HFF-Myc (cell line): ENCODE data around the gene TCTN2.

Experiments
- DNase-seq: peaks from one replicate; pipeline ENCODE4 v3.0.0-alpha.2; 2011; ENCODE audit warnings: low read depth; ENCODE audit errors: extremely low read depth
- H3K4me3 ChIP-seq: replicated peaks from 2 replicates; pipeline ENCODE4 v1.5.1; 2011; ENCODE audit warnings: low read depth, mild to moderate bottlenecking, control low read depth, low read length
- CTCF ChIP-seq: IDR thresholded peaks from 2 replicates; pipeline ENCODE4 v1.5.1; 2012; ENCODE audit warnings: mild to moderate bottlenecking, low read depth, low read length, control low read depth; ENCODE audit errors: missing control alignments

The TCTN2 gene

DNA sequence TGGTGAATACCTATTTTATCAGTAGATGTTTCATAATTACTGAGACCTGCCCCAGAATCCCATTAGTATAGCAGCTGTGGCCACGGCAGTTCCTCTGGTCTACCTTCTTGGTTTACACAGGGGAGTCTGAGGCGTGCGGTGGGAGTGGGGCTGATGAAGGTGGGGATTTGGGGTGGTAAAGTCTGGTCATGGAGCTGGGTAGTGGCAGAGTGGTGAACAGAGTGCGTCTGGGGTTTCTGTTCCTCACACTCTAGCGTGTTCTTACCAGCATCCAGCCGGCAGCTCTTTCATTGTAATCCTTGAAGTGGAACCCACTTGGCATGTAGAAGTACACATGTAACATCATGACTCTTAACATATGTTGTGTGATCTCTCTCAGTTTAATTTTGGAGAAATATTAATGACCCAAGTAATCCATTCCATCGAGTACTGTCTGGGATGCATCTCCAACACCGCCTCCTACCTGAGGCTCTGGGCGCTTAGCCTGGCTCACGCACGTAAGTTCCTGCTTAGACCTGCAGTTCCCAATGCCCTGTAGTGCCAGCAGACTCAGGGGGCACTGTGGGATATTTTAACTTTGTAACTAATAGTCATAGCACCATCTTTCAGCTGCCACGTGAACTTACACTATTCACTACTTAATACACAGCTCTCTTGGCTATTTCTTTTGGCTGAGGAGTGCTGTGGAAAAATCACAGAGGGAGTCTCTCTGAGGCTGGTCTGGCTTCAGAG, 83.3 kb downstream of the TCTN2 start:
- no peak overlapping the region for H3K4me3 ChIP-seq
- no peak for TF ChIP-seq CTCF
- no peak for DNase-seq

DNA sequence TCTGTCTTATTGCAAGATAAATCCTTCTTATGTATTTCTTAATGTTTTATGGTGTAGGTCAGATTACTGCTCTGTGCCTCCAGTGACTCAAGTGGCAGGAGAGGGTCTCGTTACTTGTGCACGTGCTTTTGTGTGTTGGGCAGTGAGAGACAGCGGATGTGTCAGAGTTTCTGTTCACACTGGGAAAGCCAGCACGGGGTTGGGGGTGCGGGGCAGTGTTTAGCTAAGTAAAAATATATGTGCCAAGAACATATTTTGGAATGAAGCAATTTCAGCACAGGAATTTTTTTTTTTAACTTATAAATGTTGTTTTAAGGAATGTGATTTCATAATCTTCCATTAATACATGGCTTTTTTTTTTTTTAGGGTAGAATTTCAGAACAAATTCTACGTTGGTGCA, 86.6 kb downstream of the TCTN2 start:
- no peak for TF ChIP-seq CTCF
- H3K4me3 ChIP-seq = no peak overlapping the region
- no peak for DNase-seq
